ENCODE data around the gene PARVG.

The PARVG gene

GRCh38 chr22:44195189-44195871, 14.6 kb downstream of the PARVG start:
- DNase-seq (ENCODE audit: low spot score): no peak

- no peak for DNase-seq (ENCODE audit: low spot score)
Measured at GRCh38 chr22:44196241-44196640, 15.5 kb downstream of the PARVG start.

GRCh38 chr22:44196731-44197131, 16.0 kb downstream of the PARVG start:
- DNase-seq (ENCODE audit: low spot score): no peak

- DNase-seq (ENCODE audit: low spot score): no peak
Measured at GRCh38 chr22:44197271-44197670, 16.5 kb downstream of the PARVG start.

GRCh38 chr22:44199164-44199563, 18.4 kb downstream of the PARVG start:
- no peak for DNase-seq (ENCODE audit: low spot score)

- no peak for DNase-seq (ENCODE audit: low spot score)
Measured at GRCh38 chr22:44199866-44200265, 19.1 kb downstream of the PARVG start.

GRCh38 chr22:44200451-44200850, 19.7 kb downstream of the PARVG start:
- DNase-seq (ENCODE audit: low spot score): no peak

- DNase-seq (ENCODE audit: low spot score): no peak
Measured at GRCh38 chr22:44200855-44201550, 20.3 kb downstream of the PARVG start.

GRCh38 chr22:44201665-44202064, 20.9 kb downstream of the PARVG start:
- no peak for DNase-seq (ENCODE audit: low spot score)

GRCh38 chr22:44202261-44202789, 21.6 kb downstream of the PARVG start:
- no peak for DNase-seq (ENCODE audit: low spot score)

GRCh38 chr22:44203203-44203602, 22.5 kb downstream of the PARVG start:
- DNase-seq (ENCODE audit: low spot score): no peak

GRCh38 chr22:44204739-44205515, 24.2 kb downstream of the PARVG start:
- no peak for DNase-seq (ENCODE audit: low spot score)

- DNase-seq (ENCODE audit: low spot score): no peak
Measured at GRCh38 chr22:44205516-44206329, 25.0 kb downstream of the PARVG start.

GRCh38 chr22:44206330-44206645, 25.6 kb downstream of the PARVG start:
- no peak for DNase-seq (ENCODE audit: low spot score)

- no peak for DNase-seq (ENCODE audit: low spot score)
Measured at GRCh38 chr22:44206696-44207095, 26.0 kb downstream of the PARVG start.

GRCh38 chr22:44207173-44207980, 26.7 kb downstream of the PARVG start:
- no peak for DNase-seq (ENCODE audit: low spot score)

- DNase-seq (ENCODE audit: low spot score): no peak
Measured at GRCh38 chr22:44207981-44208317, 27.2 kb downstream of the PARVG start.

- DNase-seq (ENCODE audit: low spot score): no peak
Measured at GRCh38 chr22:44209343-44209742, 28.6 kb downstream of the PARVG start.

- no peak for DNase-seq (ENCODE audit: low spot score)
Measured at GRCh38 chr22:44210722-44211121, 30.0 kb downstream of the PARVG start.

GRCh38 chr22:44211256-44211945, 30.7 kb downstream of the PARVG start:
- peak; percentile 34 for DNase-seq (ENCODE audit: low spot score)
